ENCODE data around the gene EPM2A.

Gene EPM2A

DNA sequence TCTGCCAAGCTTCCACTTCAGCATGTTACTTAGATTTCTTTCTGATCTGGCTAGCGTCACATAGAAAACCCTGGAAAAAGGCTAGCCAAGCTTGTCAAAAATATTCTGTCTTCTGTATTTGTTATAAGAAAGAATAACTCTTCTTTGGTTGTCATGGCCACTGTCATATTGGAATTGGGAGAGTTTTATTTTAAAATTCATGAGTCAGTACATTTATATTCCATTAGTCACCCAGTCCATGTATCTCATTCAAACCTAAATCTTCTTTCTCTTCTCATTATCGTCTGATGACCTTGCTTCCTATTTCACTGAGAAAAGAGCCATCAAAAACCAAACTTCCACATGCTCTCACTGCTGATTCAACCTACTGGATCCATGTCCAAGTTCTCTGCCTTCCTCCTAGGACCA is 65.7 kb downstream of the EPM2A start:
- DNase-seq: no peak

DNA sequence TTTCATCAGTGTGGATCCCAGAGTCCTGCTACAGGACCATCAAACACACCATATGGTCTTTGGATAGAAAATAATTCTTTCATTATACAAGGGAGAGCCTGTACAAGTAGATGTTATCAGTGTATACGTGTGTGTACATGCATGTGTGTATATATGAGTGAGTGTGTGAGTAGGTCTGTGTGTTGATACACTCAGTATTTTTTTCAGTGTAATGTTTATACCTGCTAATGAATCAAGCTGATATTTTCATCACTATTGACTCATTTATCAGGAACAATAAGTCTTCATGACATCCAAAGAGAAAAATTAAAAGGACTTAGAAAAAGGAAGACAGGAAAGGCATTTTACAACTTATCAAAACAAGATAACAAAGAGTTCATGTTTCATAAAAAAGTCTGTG is 66.5 kb downstream of the EPM2A start:
- no peak for DNase-seq

DNA sequence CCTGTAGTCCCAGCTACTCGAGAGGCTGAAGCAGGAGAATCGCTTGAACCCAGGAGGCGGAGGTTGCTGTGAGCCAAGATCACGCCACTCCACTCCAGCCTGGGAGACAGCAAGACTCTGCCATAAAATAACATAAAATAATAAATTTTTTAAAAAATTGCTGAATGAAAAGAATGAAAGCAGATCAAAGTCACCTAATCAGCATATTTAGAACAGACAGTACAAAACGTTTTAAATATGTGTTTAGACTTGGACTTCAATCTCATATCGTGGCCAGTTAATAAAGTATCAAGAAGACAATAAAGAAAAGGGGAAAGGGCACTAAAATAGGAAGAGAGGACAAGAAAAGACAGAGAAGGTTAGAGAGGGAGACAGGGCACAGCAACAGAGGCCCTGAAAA is 74.6 kb downstream of the EPM2A start:
- DNase-seq: no peak

DNA sequence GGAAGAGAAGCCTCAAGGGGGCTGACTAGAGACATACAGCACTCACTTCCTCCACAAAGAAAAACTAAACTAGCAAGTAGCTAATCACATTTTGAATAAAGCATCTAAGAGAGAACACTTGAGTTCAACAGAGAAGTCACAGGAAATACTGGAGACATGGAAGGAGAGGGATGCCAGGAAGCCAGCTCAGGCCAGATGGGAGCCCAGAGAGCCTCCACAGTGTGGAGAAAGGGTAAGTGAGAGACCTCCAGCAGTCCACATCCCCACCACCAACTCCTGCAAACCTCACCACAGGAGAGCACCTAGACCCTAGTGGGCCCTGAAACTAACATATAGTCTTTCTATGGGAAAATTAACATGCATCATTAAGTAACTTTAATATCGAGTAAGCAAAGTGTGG is 79.2 kb downstream of the EPM2A start:
- DNase-seq: no peak

DNA sequence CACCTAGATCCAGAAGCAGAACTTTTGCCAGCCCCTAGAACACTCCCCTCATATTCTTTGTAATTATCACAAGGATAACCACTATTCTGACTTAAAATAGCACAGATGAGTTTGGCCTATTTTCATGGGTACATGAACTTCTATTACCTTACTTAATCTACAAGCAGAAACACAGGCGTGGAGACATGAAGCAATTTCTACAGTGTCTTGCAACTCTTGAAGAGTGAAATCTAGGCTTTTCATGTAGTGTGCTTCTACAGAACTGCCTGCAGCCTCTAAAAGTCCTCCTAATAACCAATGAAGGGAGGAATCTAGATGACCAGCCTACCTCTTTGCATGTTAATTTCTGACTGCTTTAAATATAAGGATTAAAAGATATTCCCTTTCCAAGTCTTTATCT is 82.7 kb downstream of the EPM2A start:
- DNase-seq: no peak

DNA sequence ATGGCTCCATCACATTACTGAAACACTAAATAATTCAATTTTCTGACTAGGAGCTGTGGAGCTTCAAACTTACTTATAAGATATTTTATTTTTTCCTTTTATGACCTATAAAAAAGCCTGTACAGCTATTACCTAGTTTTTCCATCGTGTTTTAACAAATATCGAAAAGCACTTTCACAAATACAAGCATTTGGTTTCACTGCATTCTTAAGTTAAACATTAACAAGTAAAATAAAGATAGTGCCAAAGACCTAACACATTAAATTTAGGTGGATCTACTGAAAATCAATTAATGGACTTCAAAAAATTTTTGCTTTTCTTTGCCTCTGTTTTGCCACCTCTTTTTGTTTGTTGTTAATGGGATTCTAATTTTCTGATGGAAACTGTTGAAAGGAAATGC is 83.3 kb downstream of the EPM2A start:
- no peak for DNase-seq

DNA sequence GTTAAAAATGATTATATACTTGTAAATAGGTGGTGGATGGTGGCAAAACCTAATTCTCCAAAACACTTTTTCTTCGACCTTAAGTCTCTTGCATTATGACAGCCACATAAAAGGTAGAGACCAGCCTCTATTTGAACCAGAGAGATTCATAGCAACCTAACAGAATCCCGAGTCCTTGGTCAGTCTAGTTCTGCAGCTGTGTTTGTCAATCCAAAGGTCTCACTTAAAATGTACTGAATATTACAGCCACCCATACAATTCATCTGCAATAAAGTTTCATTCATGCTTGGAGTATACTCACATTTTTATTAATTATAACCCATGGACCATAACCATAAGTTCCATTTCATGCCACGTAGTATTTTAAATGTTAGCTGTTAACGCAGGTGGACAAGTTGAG is 87.2 kb downstream of the EPM2A start:
- DNase-seq: no peak

DNA sequence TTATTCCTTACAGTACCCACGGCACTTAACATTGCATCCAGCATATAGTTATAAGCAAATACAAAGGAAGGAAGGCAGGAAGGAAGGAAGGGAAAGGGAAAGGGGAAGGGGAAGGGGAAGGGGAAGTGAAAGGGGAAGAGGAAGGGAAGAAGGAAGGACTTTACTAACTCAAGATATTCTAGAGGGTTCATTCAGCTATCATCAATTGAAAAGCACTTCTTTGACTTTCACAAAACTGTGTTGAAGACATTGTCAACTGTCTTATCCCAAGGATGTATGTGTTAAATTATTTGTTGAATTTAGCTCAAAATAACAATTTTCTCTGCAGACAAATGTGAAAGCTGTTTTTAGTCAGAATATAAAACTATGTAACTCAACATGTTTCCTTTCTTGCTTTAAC is 87.7 kb downstream of the EPM2A start:
- DNase-seq: no peak

DNA sequence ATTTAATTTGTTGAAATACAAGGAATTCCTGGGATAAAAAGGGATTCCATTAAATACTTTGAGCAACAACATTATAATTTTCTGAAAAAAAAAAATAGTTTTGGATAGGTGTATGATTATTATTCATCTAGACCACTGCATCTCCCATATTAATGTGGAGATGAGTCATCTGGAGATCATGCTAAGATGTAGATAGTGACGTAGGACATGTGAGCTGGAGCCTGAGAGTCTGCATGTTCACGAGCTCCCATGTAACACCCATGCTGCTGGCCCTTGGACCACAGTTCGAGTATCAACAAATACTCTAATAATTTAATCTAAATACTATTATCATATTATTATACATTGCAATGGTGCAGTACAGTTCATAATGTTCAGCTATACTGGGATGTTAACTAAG is 91.6 kb downstream of the EPM2A start:
- no peak for DNase-seq

DNA sequence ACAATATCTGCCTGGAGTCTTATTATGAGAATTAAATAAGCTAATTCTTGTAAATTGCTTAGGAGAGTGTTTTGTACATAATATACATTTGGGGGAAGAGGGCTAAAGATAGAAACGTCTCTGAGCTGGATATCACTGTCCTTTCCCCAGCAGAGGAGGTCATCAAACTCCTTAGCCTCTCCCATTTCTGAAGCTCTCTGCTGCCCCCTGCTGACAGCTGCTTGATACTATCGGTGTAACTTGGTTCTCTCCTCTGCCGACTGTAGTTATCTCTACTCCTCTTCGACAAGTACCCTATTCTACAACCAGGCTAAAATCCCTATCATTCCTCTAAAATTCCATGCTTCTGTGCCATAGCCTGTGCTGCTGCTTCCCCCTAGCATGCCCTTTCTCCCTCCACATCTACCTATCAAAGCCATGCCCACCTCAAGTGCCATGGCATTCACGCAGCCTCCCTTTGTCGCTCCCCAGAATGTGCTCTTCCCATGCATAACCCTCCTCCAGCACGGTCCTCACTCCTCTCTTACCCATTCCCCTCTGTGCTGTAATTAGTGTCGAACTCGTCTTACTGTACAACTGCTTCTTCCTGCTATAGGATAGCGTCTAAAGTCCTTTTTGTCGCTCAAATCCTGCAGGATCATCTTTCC is 101.2 kb downstream of the EPM2A start:
- peak; percentile 34 to 57 for DNase-seq

DNA sequence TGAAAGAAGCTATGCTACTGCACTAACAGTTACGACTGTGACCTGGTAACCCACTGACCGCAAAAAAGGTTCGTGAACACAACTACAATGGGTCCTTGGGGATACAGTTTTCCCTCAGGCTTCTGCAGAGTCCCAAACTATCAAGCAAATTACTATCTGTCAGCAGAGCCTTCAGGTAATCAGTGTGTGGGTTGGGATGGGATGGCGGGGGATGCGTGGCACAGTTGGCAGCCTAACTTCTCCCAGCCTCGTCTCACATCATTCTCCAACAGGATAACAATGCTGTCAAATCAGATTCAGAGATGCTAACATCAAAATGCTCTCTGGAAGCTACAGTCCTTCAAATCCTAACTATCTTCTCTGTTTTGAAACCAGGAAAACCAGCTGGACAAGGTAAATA is 102.3 kb downstream of the EPM2A start:
- no peak for DNase-seq

DNA sequence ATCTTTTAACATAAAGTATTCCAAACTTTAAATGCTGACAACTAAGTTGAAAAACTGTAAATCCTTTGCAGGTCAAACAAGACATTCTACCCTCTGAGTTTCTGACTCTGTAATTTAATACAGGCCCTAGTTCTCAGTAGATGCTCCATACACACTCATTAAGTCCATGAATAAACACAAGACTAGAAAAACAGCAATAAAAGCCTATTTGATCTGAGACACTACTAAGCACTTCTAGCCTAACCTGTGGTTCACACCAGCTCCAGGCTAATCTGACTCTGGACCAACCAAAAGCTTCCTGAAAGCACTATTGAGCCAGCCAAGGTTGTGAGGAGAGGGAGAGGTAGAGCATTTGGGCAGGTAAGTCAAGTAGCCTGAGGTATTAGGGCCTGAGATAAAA is 103.9 kb downstream of the EPM2A start:
- DNase-seq: no peak

DNA sequence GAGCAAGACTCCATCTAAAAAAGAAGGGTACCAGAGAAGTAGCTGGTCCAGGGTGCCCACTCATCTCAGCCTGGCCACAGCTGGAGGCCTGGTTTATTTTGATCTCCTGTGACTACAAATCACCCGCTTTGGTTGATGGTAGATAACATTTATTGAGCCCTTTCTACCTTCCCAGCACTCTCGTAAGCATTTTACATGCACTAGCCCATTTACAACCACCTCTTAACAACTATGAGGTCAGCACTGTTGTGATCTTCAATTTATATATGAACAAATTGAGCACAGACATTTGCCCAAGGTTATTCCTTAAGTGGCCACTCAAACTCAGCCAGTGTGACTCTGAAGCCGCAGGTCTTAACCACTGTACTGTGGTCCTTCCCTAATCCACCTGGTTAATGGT is 104.7 kb downstream of the EPM2A start:
- no peak for DNase-seq

DNA sequence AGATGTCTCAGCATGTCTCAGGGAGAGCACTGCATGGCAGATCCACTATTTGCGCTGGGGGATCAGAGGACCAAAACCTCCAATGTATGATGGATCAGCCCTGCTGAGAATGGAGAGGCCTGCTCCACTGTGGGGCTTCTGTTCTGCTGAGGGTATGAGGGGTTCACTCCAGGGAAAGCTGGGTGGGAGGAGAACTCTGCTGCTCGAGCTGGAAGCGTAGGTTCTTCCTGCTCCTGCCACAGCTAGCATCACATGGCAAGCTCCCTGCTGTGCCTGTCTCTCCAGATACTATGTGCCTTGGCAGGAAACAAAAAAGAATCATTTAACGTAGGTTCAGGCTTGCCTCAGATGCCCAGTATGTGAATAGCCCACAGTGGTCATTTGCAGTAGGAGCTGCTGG is 105.8 kb downstream of the EPM2A start:
- DNase-seq: no peak

DNA sequence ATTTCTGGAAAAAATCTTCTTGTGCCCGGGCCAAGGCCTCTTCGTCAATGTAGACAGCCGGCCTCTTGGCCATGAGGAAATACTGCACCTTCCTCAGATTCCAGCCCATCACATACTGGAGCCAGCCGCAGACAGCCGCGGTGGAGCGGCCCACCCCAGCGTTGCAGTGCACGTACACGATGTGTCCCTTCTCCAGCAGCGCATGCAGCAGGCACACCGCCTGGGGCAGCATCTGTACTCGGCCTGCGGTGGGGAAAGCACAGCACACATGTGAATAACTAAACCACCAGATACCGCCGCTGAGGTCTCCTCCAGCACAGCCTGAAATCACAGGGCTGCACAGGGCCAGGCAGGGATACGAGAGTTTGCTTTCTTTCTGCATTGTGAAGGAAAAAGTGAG is 107.9 kb downstream of the EPM2A start:
- no peak for DNase-seq

DNA sequence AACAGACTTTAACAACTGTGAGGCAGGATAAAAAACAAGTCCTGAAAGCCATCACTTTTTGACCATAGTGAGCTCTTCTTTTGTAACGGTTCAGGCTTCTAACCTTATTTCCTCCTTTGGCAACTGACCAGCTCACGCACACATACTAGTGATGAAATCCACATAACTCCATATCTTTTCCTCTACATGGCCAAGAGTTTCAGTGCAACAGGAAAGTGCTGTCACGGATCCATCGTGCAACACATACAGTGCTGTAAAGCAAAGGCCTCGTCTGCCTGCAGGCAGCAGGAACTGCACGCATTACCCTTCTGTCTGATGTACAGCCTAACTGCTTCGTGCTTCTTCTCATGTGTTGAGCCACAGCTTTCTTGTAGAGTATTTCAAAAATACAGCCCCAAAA is 108.5 kb downstream of the EPM2A start:
- DNase-seq: no peak

DNA sequence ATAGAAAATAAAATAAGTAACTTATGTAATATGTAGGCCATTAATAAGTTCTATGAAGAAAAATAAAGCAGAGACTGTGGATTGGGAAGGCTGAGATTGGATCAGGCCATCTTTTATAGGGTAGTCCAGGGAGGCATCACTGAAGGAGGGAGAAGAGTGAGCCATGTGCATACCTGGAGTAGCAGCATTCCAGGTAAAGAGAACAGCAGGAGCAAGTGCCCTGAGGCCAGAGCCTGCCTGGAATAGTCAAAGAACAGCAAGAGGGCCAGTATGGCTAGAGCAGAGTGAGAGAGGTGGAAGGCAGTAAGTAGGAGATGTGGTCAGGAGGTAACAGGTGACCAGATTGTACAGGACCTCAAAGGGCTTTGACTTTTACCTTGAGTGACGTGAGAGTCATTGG is 112.1 kb downstream of the EPM2A start:
- DNase-seq: no peak

DNA sequence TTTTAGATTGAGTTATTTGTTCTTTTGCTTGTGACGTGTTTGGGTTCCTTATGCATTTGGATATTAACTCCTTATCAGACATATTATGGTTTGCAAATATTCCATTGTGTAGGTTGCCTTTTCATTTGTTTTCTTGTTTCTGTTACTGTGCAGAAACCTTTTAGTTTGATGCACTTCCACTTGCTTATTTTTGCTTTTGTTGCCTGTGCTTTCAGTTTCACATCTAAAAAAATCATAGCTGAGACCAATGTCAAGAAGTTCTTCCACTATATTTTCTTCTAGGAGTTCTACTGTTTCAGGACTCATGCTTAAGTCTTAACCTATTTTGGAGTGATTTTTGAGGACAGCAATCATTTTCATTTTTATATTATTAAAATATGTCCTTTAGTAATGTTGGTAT is 113.5 kb downstream of the EPM2A start:
- no peak for DNase-seq

DNA sequence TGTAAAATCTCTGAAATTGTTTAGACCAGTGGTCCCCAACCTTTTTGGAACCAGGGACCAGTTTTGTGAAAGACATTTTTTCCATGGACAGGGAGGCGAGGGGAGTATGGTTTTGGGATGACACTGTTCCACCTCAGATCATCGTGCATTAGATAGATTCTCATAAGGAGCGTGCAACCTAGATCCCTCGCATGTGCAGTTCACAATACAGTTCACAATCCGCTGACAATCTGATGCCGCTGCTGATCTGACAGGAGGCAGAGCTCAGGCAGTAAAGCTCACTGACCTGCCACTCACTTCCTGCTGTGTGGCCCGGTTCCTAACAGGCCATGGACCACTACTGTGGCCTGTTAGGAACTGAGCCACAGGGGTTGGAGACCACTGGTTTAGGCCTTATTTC is 115.2 kb downstream of the EPM2A start:
- no peak for DNase-seq

DNA sequence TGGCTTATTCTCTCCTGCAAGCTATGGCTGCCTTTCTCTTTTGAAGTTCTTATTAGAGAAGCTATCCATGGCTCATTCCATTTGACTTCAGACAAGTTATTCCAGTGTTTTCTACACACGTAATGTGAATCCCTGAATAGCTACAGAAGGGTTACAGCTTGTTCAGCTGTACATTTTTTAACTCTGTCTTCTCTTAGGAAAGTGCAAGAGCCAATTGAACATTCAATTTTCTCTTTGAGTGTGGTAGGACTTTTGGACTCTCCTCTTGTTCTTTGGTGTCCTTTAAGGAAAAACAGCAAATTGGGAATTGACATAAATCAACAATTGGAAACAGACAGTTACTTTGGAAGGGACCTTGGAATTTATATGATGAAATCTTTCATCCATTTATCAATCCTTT is 125.8 kb downstream of the EPM2A start:
- DNase-seq: no peak

DNA sequence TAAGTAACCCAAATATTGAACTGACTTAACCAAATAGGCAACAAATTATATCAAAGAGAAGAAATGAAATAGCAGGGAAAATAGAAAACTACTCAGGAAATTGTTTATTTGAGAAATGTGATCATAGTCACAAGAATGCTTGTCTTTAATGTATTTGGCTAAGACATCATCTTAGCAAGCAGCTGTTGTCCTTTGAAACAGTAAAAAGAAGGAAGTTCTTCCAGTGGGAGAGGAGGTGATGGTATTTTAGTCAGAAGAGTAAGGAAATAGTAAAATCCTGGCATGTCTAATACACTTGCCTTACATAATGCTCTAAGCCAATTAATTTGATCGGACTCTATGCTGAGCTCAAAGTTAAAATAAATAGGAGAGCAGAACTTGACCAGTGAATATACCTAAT is 126.5 kb downstream of the EPM2A start:
- DNase-seq: no peak

DNA sequence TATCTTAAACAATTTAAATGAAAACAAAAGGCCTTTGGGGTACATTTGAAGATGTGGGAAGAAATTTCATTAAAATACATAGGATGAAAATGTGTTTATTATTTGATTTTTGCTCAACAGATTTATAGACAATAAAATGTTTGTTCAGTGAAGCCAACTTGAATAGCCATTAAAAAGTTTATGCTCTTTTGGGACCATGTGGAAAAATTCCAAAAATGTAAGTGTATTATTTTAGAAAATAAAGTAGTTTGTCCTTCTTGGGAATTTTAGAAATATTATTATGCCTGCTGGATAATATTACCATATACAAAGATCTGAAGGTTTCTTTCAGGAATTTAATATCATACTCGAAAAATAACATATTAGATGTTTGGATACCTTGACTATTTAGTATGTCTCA is 131.3 kb downstream of the EPM2A start:
- DNase-seq: no peak

DNA sequence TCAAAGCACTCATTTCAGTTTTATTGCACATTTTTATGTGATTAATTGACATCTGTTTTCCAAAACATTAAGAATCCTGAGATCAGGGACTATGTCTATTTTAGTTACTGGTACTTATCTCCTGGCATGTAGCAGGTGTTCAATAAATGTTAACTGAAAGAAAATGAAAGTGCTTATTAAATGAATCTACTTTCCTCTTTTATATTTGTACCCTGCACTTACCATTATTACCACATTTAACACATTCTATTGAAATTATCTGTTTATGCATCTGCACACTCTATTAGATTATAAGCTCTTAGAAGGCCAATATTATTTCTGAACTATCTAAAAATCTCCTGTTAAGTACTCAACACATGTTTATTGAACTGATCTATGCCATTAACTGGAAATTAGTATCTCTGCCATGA is 131.9 kb downstream of the EPM2A start:
- no peak for DNase-seq

DNA sequence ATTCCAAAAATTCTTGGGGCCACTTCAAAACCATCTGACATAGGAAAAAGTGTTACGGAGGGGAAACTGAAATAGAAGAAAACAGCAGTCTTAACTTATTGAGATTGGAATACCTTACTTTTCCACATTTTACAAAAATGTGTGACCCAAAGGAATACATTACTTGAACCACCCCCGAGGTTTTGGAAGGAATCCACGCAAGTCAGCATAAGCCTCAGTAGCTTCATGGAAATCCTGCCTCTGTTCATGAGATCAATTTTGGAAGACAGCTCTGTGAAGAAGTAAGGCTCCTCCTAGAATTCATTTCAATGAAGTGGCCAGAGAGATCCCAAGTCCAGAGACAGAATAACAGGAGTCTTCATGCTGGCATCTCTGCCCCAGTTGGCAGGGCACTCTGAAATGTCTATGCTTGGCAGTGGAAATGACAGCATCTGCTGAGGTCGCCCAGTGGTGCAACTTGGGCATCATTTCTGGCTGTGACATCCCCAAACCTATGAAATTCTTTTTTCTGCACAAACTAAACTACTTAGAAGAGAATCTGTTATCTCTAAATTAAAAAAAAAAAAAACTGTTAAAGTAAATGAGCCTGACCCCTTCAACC is 132.5 kb downstream of the EPM2A start:
- no peak for DNase-seq

DNA sequence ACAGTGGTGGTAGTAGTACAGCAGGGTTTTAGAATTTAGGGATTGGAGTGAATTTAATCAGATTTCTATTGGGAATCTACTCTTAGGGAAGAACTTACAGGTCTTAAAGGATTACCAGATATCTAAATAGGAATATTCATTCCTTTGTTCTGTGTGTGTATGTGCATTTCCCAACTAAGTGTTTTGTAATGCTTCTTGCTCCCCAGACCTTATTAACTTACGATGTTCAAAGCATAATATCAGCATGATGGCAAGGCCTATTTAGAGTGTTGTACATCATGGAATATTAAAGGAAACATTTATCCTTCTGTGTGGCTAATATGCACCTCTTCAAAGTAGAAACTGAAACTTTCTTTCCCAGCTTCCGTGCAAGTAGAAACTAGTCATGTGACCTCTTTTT is 133.9 kb downstream of the EPM2A start:
- DNase-seq: no peak

DNA sequence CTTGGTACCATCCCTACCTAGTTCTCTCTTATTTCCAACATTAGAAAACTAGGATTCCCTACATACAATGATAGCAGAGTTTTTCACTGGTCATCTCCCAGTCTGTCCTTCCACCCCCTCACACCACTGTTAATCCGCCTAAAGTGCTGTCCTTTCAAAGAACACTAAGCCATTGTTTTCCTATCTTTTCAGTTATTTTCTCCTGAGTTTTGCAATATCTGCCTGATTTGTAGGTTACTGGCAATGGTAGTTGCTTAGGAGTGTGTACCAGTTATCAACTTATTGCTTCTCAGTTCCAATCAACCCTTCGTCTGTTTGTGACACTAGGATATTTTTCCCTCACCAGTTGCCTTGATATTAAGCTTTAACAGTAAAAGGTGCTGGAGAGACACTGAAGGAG is 135.0 kb downstream of the EPM2A start:
- DNase-seq: no peak

Measured in bone marrow (tissue), 2 donors.